ENCODE measurements around the gene TBL3. TPM values are rescaled to one million over a fixed set of nuclear protein-coding genes. Genes with fewer than 3 reads are reported as not detected.
"Not testable (repeated sequence)": the region's sequence is repeated elsewhere in the genome, so short reads cannot be mapped to it uniquely, and the experiment has no call there.

The TBL3 gene
- total and polyA plus RNA-seq, 8 donors: 14.7 to 63.7 (median 21.4) TPM

- DNase-seq: peak; percentile 31 to 85 (median 79)
- Histone ChIP-seq H3K4me3 (peak overlapping the region; percentile 4 to 100 (median 98)), H3K9me3 (no peaks in the 10 kb centered on the region), H3K36me3 (peaks cover 0 to 4% (median 3%) of the 10 kb centered on the region in 3 donors), H3K4me1 (peaks cover 26 to 41% (median 33%) of the 10 kb centered on the region in 3 donors), H3K27ac (peak overlapping the region; percentile 69 to 90 (median 76)), H3K27me3 (no peaks in the 10 kb centered on the region)
- no peak for FAIRE-seq
- intact Hi-C loops (cut with DNase I): no loop called here
- no peak for TF ChIP-seq CTCF (IDR thresholded peaks at IDR 0.05)
- 24 to 33% methylated on average over 15 of the region's 15 CpGs for WGBS, 2 donors
- peak; percentile 12 to 48 (median 37) for ATAC-seq
Observed at GRCh38 chr16:2008009-2008526, 36.2 kb downstream of the TBL3 start.

- 2 to 3% methylated on average over 20 to 23 of the region's 23 CpGs for WGBS, 2 donors
- FAIRE-seq (no peak), DNase-seq (peak in 5 of 6 donors; percentile 24 to 65 (median 59)), ATAC-seq (peak in 3 of 4 donors; percentile 5 to 23 (median 10))
- intact Hi-C loops (cut with DNase I): no loop called here
- no peaks in the 10 kb centered on the region for H3K9me3 ChIP-seq
- no peaks in the 10 kb centered on the region for H3K36me3 ChIP-seq
- H3K27ac ChIP-seq: peak overlapping the region; percentile 69 to 90 (median 76)
- peak overlapping the region; percentile 81 to 100 (median 98) for H3K4me3 ChIP-seq
- H3K27me3 ChIP-seq: no peaks in the 10 kb centered on the region
- TF ChIP-seq CTCF (IDR thresholded peaks at IDR 0.05): no peak
- H3K4me1 ChIP-seq: peaks cover 26 to 39% (median 33%) of the 10 kb centered on the region in 3 donors
Observed at GRCh38 chr16:2008631-2009163, 36.8 kb downstream of the TBL3 start.

- H3K36me3 ChIP-seq: no peaks in the 10 kb centered on the region
- no peaks in the 10 kb centered on the region for H3K9me3 ChIP-seq
- intact Hi-C loops (cut with DNase I): no loop called here
- H3K4me1 ChIP-seq: peaks cover 22 to 34% (median 30%) of the 10 kb centered on the region in 3 donors
- H3K4me3 ChIP-seq: peak overlapping the region; percentile 81 to 100 (median 98)
- H3K27me3 ChIP-seq: no peaks in the 10 kb centered on the region
- 0 to 1% methylated on average over 41 to 55 of the region's 55 CpGs for whole genome bisulfite sequencing, 2 donors
- peak in 1 of 4 donors; percentile 1 for ATAC-seq
- peak overlapping the region; percentile 69 to 90 (median 76) for H3K27ac ChIP-seq
- TF ChIP-seq CTCF (IDR thresholded peaks at IDR 0.05): no peak
- FAIRE-seq: no peak
- DNase-seq: peak; percentile 23 to 85 (median 56)
Observed at GRCh38 chr16:2009164-2009711, 37.4 kb downstream of the TBL3 start.

- H3K9me3 ChIP-seq: no peaks in the 10 kb centered on the region
- ATAC-seq (peak; percentile 82 to 92 (median 90)), DNase-seq (peak; percentile 75 to 92 (median 84)), FAIRE-seq (no peak)
- TF ChIP-seq CTCF (IDR thresholded peaks at IDR 0.05): no peak
- WGBS, 2 donors: 3% methylated on average over 46 to 52 of the region's 52 CpGs
- H3K27me3 ChIP-seq: no peaks in the 10 kb centered on the region
- H3K36me3 ChIP-seq: no peaks in the 10 kb centered on the region
- intact Hi-C loops (cut with DNase I): no loop called here
- peak within 1 kb of the TSS; percentile 70 to 90 (median 82) for H3K27ac ChIP-seq
- H3K4me1 ChIP-seq: peaks cover 17 to 27% (median 24%) of the 10 kb centered on the region in 3 donors
- peak within 1 kb of the TSS; percentile 81 to 100 (median 98) for H3K4me3 ChIP-seq
Observed at GRCh38 chr16:2009791-2010510, 38.1 kb downstream of the TBL3 start, which contains the start of gene ZNF598. Gene ZNF598 (minus strand): TSS chr16:2009821.

GRCh38 chr16:2011726-2012125 lies 39.9 kb downstream of the TBL3 start:
- H3K4me3 ChIP-seq; intact Hi-C loops (cut with DNase I); H3K27ac ChIP-seq; ATAC-seq; H3K36me3 ChIP-seq; H3K27me3 ChIP-seq; H3K9me3 ChIP-seq; FAIRE-seq: not testable (repeated sequence)
- DNase-seq: peak in 1 of 6 donors; percentile 12
- H3K4me1 ChIP-seq: peaks cover 8 to 17% (median 17%) of the 10 kb centered on the region in 3 donors
- WGBS, 2 donors: 91% methylated on average over 9 of the region's 9 CpGs
